GM18909 (cell line): Measurements from ENCODE around the gene HOXA13.

ENCODE experiments used
- ATAC-seq: cut with Tn5 transposase; IDR thresholded peaks from one replicate; pipeline ENCODE4 v1.9.1; 2021; ENCODE audit warnings: mild to moderate bottlenecking; ENCODE audit not compliant: unreplicated experiment, poor library complexity

The HOXA13 gene

GRCh38 chr7:27238979-27239386, 39.1 kb upstream of the HOXA13 start:
- no peak for ATAC-seq

GRCh38 chr7:27237735-27238334, 37.9 kb upstream of the HOXA13 start:
- no peak for ATAC-seq

GRCh38 chr7:27235387-27236311, 35.8 kb upstream of the HOXA13 start:
- ATAC-seq: no peak

GRCh38 chr7:27229448-27229847, 29.6 kb upstream of the HOXA13 start:
- ATAC-seq: no peak

GRCh38 chr7:27224983-27225934, 25.4 kb upstream of the HOXA13 start:
- no peak for ATAC-seq

GRCh38 chr7:27223941-27224575, 24.2 kb upstream of the HOXA13 start:
- ATAC-seq: no peak

GRCh38 chr7:27221201-27221797, 21.4 kb upstream of the HOXA13 start:
- ATAC-seq: no peak

- ATAC-seq: no peak
Observed at GRCh38 chr7:27220440-27220955, 20.6 kb upstream of the HOXA13 start.

- no peak for ATAC-seq
Observed at GRCh38 chr7:27219821-27220220, 19.9 kb upstream of the HOXA13 start.

GRCh38 chr7:27217951-27218350, 18.1 kb upstream of the HOXA13 start:
- no peak for ATAC-seq

- no peak for ATAC-seq
Observed at GRCh38 chr7:27215356-27215755, 15.5 kb upstream of the HOXA13 start.

- no peak for ATAC-seq
Observed at GRCh38 chr7:27214239-27214950, 14.5 kb upstream of the HOXA13 start.

- no peak for ATAC-seq
Observed at GRCh38 chr7:27213433-27214238, 13.7 kb upstream of the HOXA13 start.

- no peak for ATAC-seq
Observed at GRCh38 chr7:27212497-27213432, 12.9 kb upstream of the HOXA13 start.

- ATAC-seq: no peak
Observed at GRCh38 chr7:27211764-27212204, 11.9 kb upstream of the HOXA13 start.

- no peak for ATAC-seq
Observed at GRCh38 chr7:27211084-27211446, 11.2 kb upstream of the HOXA13 start.

- no peak for ATAC-seq
Observed at GRCh38 chr7:27210441-27211083, 10.7 kb upstream of the HOXA13 start.
